Inflammatory macrophage treated with lipopolysaccharide for 4 hours (primary cell): ENCODE measurements around the gene EXOSC1.

Experiments
- DNase-seq: peaks from one replicate; pipeline ENCODE4 v3.0.0-alpha.2; 2020

Gene EXOSC1

GRCh38 chr10:97456686-97457065, 10.9 kb upstream of the EXOSC1 start:
- no peak for DNase-seq

GRCh38 chr10:97456034-97456685, 10.4 kb upstream of the EXOSC1 start:
- no peak for DNase-seq

GRCh38 chr10:97454330-97455036, 8.7 kb upstream of the EXOSC1 start:
- no peak for DNase-seq

- DNase-seq, result no peak
These were observed 6.5 kb upstream of the EXOSC1 start for GRCh38 chr10:97452352-97452751.

GRCh38 chr10:97451605-97452004, 5.8 kb upstream of the EXOSC1 start:
- no peak for DNase-seq

GRCh38 chr10:97450828-97451227, 5.0 kb upstream of the EXOSC1 start:
- no peak for DNase-seq

GRCh38 chr10:97445357-97445721, 467 bp downstream of the EXOSC1 start:
- no peak for DNase-seq

GRCh38 chr10:97444212-97444611, 1.6 kb downstream of the EXOSC1 start:
- no peak for DNase-seq

- no peak for DNase-seq
These were observed 3.5 kb downstream of the EXOSC1 start for GRCh38 chr10:97442277-97442676.

- no peak for DNase-seq
These were observed 10.6 kb downstream of the EXOSC1 start for GRCh38 chr10:97435211-97435610.

- DNase-seq, result no peak
These were observed 11.2 kb downstream of the EXOSC1 start for GRCh38 chr10:97434557-97434956.

GRCh38 chr10:97434055-97434454, 11.8 kb downstream of the EXOSC1 start:
- no peak for DNase-seq

- DNase-seq, result peak; percentile 52
These were observed 17.2 kb downstream of the EXOSC1 start for GRCh38 chr10:97428572-97428981.

GRCh38 chr10:97427571-97428179, 18.1 kb downstream of the EXOSC1 start:
- DNase-seq, result peak; percentile 73

- DNase-seq, result no peak
These were observed 18.8 kb downstream of the EXOSC1 start for GRCh38 chr10:97426776-97427570.

GRCh38 chr10:97425964-97426775, 19.6 kb downstream of the EXOSC1 start, which contains the start of gene PGAM1:
TSS of gene PGAM1 (plus strand) at chr10:97426191. CDS start at chr10:97426308, 117 bp downstream.
- peak; percentile 94 for DNase-seq

GRCh38 chr10:97423757-97424098, 22.1 kb downstream of the EXOSC1 start:
- peak; percentile 56 for DNase-seq

GRCh38 chr10:97416565-97416964, 29.2 kb downstream of the EXOSC1 start:
- DNase-seq, result no peak

GRCh38 chr10:97412891-97413304, 32.9 kb downstream of the EXOSC1 start:
- DNase-seq, result peak; percentile 26

- DNase-seq, result peak; percentile 78
These were observed 34.4 kb downstream of the EXOSC1 start for GRCh38 chr10:97411406-97411805.

GRCh38 chr10:97408496-97408992, 37.3 kb downstream of the EXOSC1 start:
- DNase-seq, result peak; percentile 72

- no peak for DNase-seq
These were observed 37.9 kb downstream of the EXOSC1 start for GRCh38 chr10:97407952-97408248.
